WI38 (cell line): ENCODE results near the gene SLX4IP.

ENCODE experiments used
- H3K4me3 ChIP-seq: 2 replicates; pipeline ENCODE4 v1.5.1; 2011; ENCODE audit warnings: low read depth, mild to moderate bottlenecking, control low read depth, low read length
- CTCF ChIP-seq: IDR thresholded peaks from 2 replicates; pipeline ENCODE4 v1.5.1; 2012; ENCODE audit warnings: low read depth, mild to moderate bottlenecking, control low read depth, low read length

SLX4IP gene

GRCh38 chr20:10639077-10639736 is 204.1 kb downstream of the SLX4IP start:
- no peak overlapping the region for H3K4me3 ChIP-seq
- no peak for TF ChIP-seq CTCF

GRCh38 chr20:10639737-10640556 is 204.8 kb downstream of the SLX4IP start:
- no peak for TF ChIP-seq CTCF

GRCh38 chr20:10640897-10641296 is 205.8 kb downstream of the SLX4IP start:
- no peak overlapping the region for H3K4me3 ChIP-seq
- no peak for TF ChIP-seq CTCF

More at GRCh38 chr20:10639737-10640556, 204.8 kb downstream of the SLX4IP start:
- no peak overlapping the region for H3K4me3 ChIP-seq

- no peak overlapping the region for H3K4me3 ChIP-seq
- TF ChIP-seq CTCF, result no peak
These were observed 206.4 kb downstream of the SLX4IP start for GRCh38 chr20:10641467-10641866.

- TF ChIP-seq CTCF, result no peak
- H3K4me3 ChIP-seq, result no peak overlapping the region
These were observed 206.8 kb downstream of the SLX4IP start for GRCh38 chr20:10641893-10642292.

- no peak for TF ChIP-seq CTCF
- no peak overlapping the region for H3K4me3 ChIP-seq
These were observed 207.9 kb downstream of the SLX4IP start for GRCh38 chr20:10642856-10643559.

GRCh38 chr20:10643560-10643873 is 208.4 kb downstream of the SLX4IP start:
- H3K4me3 ChIP-seq, result no peak overlapping the region
- TF ChIP-seq CTCF, result no peak
